ENCODE results near the gene FSTL3. TPM values are rescaled to one million over a fixed set of nuclear protein-coding genes. Genes with fewer than 3 reads are reported as not detected.

The FSTL3 gene
- total and polyA plus RNA-seq, 2 of the 13 experiments (the other 11 are each of a cell fraction or from before 2014, with no cell fraction given) = 13.5 to 15.6 TPM

DNA sequence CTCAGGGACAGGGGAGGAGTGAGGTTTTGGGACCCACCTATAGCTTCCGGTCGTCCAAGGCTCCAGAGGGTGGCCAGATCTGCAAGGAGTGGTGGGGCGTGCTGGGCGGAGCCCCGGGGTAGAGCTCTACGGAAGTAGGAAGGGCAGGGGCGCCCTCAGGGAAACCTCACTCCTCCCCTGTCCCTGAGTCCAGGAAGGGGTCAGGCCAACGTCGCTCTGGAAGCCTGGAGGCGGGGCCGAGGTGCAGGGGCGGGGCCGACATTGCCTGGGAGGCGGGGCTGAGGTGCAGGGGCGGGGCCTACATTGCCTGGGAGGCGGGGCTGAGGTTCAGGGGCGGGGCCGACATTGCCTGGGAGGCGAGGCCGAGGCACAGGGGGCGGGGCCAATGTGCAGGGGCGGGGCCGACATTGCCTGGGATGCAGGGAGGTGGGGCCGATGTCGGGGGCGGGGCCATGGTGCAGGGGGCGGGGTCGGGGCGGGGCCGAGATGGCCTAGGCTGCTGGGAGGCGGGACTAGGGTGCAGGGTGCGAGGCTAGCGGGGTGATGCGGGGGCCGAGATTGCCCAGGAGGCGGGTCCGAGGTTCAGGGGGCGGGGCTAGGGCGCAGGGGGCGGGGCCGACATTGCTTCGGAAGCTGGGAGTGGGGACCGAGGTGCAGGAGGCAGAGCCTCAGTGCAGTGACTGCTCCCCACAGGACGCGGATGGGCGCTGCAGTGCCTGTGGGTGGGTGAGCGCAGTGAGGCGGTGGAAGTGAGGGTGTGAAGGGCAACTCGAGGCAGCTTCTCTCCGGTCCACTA lies 27.7 kb downstream of the FSTL3 start (continued):
- no peak for TF ChIP-seq KLF9 (CRISPR knock-in tag; IDR thresholded peaks at IDR 0.05; ENCODE audit: low read depth)
- no peak for TF ChIP-seq MAFK (conservative IDR thresholded peaks at IDR 0.05 in 1 of 2, IDR thresholded peaks at IDR 0.05 in 1 of 2; ENCODE audit: low read length in 2 of 2)
- TF ChIP-seq ZNF274 (CRISPR knock-in tag; IDR thresholded peaks at IDR 0.05) = no peak
- peak; percentile 50; the same call in 1 of the 2 replicates for TF ChIP-seq ZNF543 (CRISPR knock-in tag; IDR thresholded peaks at IDR 0.05)
- no peak for TF ChIP-seq TFAP4 (IDR thresholded peaks at IDR 0.05; ENCODE audit: borderline replicate concordance, low read depth)
- peak; percentile 92 for TF ChIP-seq ZSCAN25 (CRISPR knock-in tag; IDR thresholded peaks at IDR 0.05)
- TF ChIP-seq, protein P1, sequence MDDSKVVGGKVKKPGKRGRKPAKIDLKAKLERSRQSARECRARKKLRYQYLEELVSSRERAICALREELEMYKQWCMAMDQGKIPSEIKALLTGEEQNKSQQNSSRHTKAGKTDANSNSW (CRISPR knock-in tag; IDR thresholded peaks at IDR 0.05; ENCODE audit: borderline replicate concordance) = no peak
- TF ChIP-seq STAT5B (CRISPR knock-in tag; IDR thresholded peaks at IDR 0.05) = no peak
- TF ChIP-seq, protein P2, sequence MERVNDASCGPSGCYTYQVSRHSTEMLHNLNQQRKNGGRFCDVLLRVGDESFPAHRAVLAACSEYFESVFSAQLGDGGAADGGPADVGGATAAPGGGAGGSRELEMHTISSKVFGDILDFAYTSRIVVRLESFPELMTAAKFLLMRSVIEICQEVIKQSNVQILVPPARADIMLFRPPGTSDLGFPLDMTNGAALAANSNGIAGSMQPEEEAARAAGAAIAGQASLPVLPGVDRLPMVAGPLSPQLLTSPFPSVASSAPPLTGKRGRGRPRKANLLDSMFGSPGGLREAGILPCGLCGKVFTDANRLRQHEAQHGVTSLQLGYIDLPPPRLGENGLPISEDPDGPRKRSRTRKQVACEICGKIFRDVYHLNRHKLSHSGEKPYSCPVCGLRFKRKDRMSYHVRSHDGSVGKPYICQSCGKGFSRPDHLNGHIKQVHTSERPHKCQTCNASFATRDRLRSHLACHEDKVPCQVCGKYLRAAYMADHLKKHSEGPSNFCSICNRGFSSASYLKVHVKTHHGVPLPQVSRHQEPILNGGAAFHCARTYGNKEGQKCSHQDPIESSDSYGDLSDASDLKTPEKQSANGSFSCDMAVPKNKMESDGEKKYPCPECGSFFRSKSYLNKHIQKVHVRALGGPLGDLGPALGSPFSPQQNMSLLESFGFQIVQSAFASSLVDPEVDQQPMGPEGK (CRISPR knock-in tag; IDR thresholded peaks at IDR 0.05) = peak; percentile 63; the same call in 1 of the 2 replicates
- TF ChIP-seq ZNF18 (CRISPR knock-in tag; IDR thresholded peaks at IDR 0.05; ENCODE audit: insufficient replicate concordance) = no peak
- TF ChIP-seq NFRKB (IDR thresholded peaks at IDR 0.05) = no peak
- TF ChIP-seq MAFG (CRISPR knock-in tag; IDR thresholded peaks at IDR 0.05) = no peak
- TF ChIP-seq PCBP2 (optimal IDR thresholded peaks at IDR 0.05; ENCODE audit: low read depth, low read length, poor library complexity, severe bottlenecking) = no peak
- peak; percentile 60 for TF ChIP-seq POLR2G (IDR thresholded peaks at IDR 0.05; ENCODE audit: low read depth, low read length)
- TF ChIP-seq ZNF839 (CRISPR knock-in tag; IDR thresholded peaks at IDR 0.05; ENCODE audit: borderline replicate concordance) = peak; percentile 62; the same call in 1 of the 2 replicates
- peak; percentile 49; the same call in 1 of the 2 replicates for TF ChIP-seq MED1 (CRISPR knock-in tag; IDR thresholded peaks at IDR 0.05)
- no peak for TF ChIP-seq FOXM1 (CRISPR knock-in tag; IDR thresholded peaks at IDR 0.05)
- TF ChIP-seq LCORL (IDR thresholded peaks at IDR 0.05) = no peak
- no peak; the same call in 1 of the 2 replicates for TF ChIP-seq LCORL (CRISPR knock-in tag; IDR thresholded peaks at IDR 0.05)
- TF ChIP-seq ZFP41 (CRISPR knock-in tag; IDR thresholded peaks at IDR 0.05; ENCODE audit: borderline replicate concordance) = no peak; the same call in 1 of the 2 replicates
- TF ChIP-seq, protein P3, sequence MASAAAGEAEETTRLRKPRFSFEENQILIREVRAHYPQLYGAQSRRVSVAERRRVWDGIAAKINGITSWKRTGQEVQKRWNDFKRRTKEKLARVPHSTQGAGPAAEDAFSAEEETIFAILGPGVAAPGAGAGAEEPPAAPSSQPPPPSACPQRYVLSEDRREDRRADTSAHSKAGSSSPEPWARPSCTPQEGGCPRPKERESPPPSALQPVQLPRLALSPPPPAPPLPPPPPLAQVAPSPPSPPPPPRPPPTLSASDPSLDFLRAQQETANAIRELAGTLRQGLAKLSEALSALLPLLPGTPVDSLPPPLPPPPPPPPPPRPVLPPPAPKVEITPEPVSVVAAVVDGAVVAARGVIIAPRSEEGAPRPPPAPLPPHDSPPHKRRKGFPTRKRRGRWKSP (CRISPR knock-in tag; IDR thresholded peaks at IDR 0.05) = no peak
- no peak for TF ChIP-seq HOXA9 (CRISPR knock-in tag; IDR thresholded peaks at IDR 0.05; ENCODE audit: borderline replicate concordance)

Data from HepG2 (cell line).